NCI-H2107 (cell line): Measurements from ENCODE around the gene TNIK.

ENCODE experiments used
- DNase-seq: peaks from one replicate; lab custom pipeline; 2025; lab: John Stamatoyannopoulos, UW

The TNIK gene

GRCh38 chr3:171362575-171362974, 97.6 kb downstream of the TNIK start:
- DNase-seq: no peak

- DNase-seq: no peak
Observed at GRCh38 chr3:171358881-171359198, 101.4 kb downstream of the TNIK start.

- DNase-seq: no peak
Observed at GRCh38 chr3:171358181-171358880, 101.9 kb downstream of the TNIK start.

GRCh38 chr3:171357721-171358120, 102.5 kb downstream of the TNIK start:
- no peak for DNase-seq

GRCh38 chr3:171356251-171356650, 104.0 kb downstream of the TNIK start:
- DNase-seq: no peak

GRCh38 chr3:171354706-171355582, 105.3 kb downstream of the TNIK start:
- DNase-seq: no peak

DNA sequence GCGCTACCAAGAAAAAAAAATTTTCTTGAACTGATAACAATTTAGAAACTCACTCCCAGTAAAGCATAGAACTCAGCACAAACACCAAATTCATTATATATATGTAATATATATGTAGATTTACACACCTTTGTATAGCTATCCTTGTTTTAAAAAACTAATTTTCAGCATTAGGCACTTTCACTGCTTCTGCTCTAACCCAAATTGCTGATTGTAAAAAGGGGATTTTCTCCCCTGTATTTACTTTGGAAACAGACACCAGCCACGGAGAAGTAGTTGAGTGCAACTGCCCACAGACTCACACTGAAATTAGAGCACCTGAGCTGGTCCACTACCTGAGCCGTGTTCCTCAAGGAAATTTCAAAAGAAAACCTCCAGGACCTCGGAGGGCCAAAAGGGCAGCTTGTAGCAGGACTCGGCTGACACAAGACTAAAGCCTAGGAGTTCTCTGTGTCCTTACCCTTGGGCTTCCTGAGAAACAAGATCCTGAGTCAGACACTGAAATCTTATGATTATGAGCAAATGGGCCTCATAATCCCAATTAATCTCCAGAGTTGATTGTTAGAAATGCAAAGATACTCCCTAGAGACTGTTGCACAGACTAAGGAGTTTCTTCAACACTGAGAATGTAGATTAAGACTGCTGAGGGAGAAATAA, 106.0 kb downstream of the TNIK start:
- no peak for DNase-seq

- DNase-seq: no peak
Observed at GRCh38 chr3:171353423-171353822, 106.8 kb downstream of the TNIK start.

DNA sequence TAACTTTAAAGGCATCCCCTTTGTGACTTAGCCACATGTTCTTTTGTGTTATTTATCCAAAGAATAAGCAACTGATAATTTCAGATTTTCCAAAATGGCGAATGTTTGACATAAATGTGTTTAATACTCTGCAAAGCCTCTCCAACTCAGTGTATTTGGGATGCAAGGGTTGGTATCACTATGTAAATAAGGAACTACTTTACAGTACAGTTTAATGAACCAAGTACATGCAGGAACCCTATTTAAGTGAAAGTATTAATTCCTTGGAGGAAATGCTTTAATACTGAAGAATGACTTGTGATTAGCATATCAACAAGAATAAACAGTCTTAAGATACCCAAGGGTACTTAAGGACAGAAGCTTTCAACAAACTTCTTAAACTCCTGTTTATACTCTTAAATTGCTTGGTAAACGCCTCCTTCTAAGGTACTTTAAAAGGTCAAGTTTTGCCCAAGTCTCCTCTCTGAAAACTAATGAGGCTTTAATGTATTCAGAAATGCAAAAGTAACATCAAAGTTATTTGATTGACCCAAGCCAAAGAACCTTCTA, 107.7 kb downstream of the TNIK start:
- no peak for DNase-seq

DNA sequence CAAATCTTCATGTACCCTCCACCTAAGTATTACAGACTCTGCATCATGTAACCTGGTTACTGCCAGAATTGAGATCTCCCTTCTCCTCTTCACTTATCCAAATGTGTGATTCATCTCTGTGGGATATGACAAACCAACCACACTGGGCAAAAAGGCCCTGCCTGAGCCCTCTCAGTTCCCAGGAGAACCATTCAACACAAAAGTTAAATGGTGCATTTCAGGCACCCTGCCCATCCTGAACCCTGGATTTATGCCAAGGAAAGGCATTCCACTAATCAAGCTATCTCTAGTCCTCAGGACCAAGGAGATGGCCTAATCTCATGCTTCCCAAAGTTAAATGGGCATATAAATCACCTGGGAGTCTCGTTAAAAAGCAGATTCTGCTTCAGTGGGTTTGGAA, 108.5 kb downstream of the TNIK start:
- DNase-seq: peak; percentile 66

DNA sequence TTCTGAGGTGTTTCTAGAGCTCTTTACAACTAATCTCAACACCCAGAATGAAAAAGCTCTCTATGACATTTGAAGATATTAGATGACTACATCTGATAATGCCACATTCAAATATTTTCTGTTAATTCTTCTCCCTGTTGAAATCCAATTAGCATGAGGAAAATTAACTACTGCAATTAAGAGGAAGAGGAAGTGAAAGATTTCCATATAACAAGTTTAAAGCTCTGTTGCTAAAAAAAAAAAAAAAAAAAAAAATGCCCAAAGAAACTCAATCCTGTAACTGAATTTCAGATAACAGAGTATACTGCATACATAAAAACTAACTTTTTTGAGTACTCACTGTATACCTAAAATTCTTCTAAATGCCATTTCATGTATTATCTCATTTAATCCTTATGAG, 109.8 kb downstream of the TNIK start:
- DNase-seq: no peak

DNA sequence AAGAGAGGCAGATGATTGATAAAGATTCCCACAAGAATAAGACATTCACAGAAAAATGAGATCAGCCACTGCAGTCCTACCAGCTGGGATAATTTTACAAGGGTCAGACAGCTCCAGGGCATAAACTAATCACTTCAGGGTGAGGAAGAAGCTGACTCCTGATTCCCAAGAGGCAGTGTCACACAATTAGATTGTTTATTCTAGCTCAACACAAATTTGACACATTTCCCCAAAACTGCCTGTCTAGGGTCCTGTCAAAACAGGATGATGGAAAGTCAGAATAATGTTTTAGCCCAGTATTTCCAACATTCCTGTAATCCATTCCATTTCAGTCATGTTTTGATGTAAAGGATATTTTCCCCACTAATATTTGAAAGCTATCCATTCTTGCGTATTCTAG, 110.8 kb downstream of the TNIK start:
- DNase-seq: no peak

DNA sequence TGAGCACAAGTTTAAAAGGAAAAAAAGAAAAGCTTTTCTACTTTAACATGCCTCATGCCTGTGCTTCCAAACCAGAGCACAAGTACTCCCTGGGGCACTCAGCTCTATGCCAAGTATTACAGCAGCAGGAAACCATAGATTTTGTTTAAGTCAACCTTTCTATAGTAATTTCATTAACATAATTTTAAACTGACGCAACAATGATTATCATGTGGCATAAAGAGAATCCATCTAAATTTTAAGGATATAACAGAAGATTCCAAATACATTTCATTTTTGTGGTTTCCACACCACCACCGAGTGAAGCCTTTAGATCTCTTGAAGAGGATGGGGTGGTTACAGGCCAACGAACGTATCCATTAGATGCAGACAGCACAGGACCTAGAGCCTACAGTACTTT, 112.1 kb downstream of the TNIK start:
- no peak for DNase-seq

- no peak for DNase-seq
Observed at GRCh38 chr3:171347301-171348039, 112.7 kb downstream of the TNIK start.

DNA sequence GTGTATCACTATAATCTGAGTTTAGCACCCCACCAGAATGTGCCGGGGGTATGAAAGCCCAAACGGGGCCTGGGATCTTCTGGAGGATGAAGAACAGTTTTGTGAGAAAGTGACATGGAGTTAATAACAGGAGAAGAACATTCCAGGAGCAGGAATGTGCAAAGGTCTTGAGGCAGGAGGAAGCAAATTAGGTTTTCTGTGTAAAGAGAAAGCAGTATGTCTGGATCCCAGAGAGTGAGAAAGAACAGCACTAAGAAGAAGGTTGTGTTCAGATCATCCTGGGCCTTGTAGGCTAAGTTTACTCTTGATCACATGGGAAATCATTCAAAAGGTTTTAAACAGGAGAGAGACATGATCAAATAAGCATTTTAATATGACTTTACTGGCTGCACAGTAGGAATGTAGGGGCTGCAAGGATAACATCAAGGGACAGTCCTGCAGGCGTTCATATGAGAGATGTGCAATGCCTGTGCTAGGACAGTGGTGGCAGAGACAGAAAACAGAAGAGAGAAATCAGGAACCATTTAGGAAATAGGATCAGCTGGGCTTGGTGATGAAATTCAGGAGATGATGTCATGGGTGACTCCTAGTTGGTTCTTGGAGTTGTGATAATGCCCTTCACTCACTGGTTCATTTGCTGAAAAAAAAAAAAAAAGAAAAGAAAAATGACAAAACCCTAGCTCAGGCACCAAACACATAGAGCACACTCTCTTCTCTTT, 113.5 kb downstream of the TNIK start:
- no peak for DNase-seq

DNA sequence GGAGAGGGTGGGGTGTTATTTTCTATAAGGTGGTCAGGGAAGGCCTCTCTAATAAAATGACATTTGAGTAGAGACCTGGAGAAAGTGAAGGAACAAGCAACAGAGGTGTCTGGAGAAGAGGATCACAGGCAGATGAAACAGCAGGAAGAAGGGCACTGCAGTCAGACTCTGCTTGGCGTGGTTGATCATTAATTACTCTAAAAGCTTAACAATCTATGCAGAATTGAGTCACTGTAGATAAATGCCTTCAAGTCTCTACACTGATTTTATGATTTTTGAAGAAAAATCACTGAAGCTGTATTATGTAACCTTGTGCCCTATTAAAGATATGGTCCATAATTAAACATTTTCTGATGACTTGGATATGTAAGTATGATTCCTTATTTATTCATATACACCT, 114.2 kb downstream of the TNIK start:
- DNase-seq: no peak

- no peak for DNase-seq
Observed at GRCh38 chr3:171345107-171345843, 114.9 kb downstream of the TNIK start.

GRCh38 chr3:171343693-171344092, 116.5 kb downstream of the TNIK start:
- DNase-seq: no peak

DNA sequence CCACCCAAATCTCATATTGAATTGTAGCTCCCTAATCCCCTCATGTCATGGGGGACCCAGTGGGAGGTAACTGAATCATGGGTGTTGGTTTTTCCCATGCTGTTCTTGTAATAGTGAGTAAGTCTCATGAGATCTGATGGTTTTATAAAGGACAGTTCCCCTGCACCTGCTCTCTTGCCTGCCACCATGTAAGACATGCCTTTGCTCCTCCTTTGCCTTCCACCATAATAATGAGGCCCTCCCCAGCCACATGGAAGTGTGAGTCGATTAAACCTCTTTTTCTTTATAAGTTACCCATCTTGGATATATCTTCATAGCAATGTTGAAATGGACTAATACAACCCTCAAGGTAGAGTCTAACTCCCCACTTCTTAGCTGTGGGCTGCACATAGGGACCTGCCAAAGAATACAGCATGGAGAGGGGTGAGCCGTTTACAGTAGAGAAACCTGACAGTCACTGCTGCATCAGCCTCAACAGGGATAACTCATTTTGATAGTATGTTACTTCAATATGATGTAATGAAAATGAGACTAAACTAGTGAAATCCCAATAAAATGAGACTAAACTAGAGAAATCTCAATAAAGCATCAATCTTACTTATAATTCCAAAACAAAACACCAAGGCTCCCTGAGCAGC, 117.3 kb downstream of the TNIK start:
- DNase-seq: no peak

DNA sequence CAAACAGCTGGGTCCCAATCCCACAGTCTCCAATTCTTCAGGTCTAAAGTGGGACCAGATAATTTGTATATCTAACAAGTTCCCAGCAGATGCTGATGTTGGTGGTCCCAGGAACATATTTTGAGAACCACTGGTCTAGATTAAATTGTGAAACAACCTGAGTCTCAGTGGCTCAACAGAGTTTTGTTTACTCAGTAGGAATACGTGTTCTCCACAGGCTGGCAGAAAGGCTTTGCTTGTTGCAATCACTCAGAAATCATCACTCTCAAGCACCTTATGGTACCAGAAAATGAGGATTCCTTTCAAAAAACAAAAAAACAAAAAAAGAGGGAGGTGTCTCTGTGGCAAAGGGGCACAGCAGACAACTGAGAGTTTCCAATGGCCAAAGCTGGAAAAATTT, 118.0 kb downstream of the TNIK start:
- DNase-seq: no peak
